ENCODE results near the gene FDX2. TPM values are rescaled to one million over a fixed set of nuclear protein-coding genes. Genes with fewer than 3 reads are reported as not detected.

The FDX2 gene
- total and polyA plus RNA-seq, 2 of the 8 experiments (the other 6 are each of a cell fraction or from before 2014, with no cell fraction given), result 27.0 to 64.4 TPM

- no peak overlapping the region for H3K4ac ChIP-seq (replicated peaks; ENCODE audit: insufficient read length, low read depth, low read length)
- no peak overlapping the region for H4K91ac ChIP-seq (replicated peaks; ENCODE audit: insufficient read length, low read length)
- peaks cover 0 to 4% of the 10 kb centered on the region in 2 experiments for H4K20me1 ChIP-seq (replicated peaks in 1 of 2; ENCODE audit: control insufficient read depth in 1 of 2, insufficient read depth in 2 of 2, low read length in 2 of 2)
- H2BK120ac ChIP-seq (replicated peaks; ENCODE audit: low read depth, low read length), result no peak overlapping the region
- H3K9me3 ChIP-seq (ENCODE audit: insufficient read depth in 2 of 2, low read depth in 1 of 2, low read length in 1 of 2), result no peaks in the 10 kb centered on the region
- no peak overlapping the region for H3K9ac ChIP-seq (replicated peaks in 1 of 4; ENCODE audit: extremely low read depth in 1 of 4, low read depth in 3 of 4, low read length in 3 of 4)
- 88% methylated on average over 14 of the region's 14 CpGs; no CpG with 5 or more reads in 1 of the 2 experiments for WGBS, 2 experiments (ENCODE audit: extremely low coverage in 1 of 2, insufficient coverage in 1 of 2, insufficient read length in 1 of 2, insufficient replicate concordance in 2 of 2, low coverage in 1 of 2, low lambda C conversion rate in 2 of 2, missing lambda C conversion rate in 1 of 2)
- FAIRE-seq, result no peak
- H2AK5ac ChIP-seq (ENCODE audit: low read depth, low read length), result no peak overlapping the region
- H3K14ac ChIP-seq (ENCODE audit: insufficient read length), result no peak overlapping the region
- ChIA-PET CTCF (ENCODE audit: partially characterized antibody) (interaction anchor here (0.6 to 2.7 kb wide), 10 partner anchors 10 to 89 kb away, joined by 3 to 9 read pairs (median 4); partner anchors contain the start of genes ICAM1, ICAM5, RAVER1 and ZGLP1), POLR2A (ENCODE audit: partially characterized antibody) (interaction anchor here (0.6 to 1.7 kb wide), 3 partner anchors 10 to 28 kb away, joined by 3 to 5 read pairs (median 4); partner anchors contain the start of genes ICAM5 and ZGLP1)
- H3K79me1 ChIP-seq (ENCODE audit: low read depth, low read length), result no peaks in the 10 kb centered on the region
- H3K36me3 ChIP-seq (ENCODE audit: control insufficient read depth in 2 of 4, insufficient read depth in 4 of 4, low read length in 3 of 4), result 0 out of 8 replicates have a peak, but pooled peaks cover 0 to 5% (median 0%) of the 10 kb centered on the region in 4 experiments
- no peak overlapping the region for H2BK5ac ChIP-seq (ENCODE audit: low read depth, low read length)
- no peak overlapping the region for H3K18ac ChIP-seq (ENCODE audit: extremely low read depth, low read length)
- no peak overlapping the region for H2AFZ ChIP-seq (ENCODE audit: low read length)
- H2BK20ac ChIP-seq (ENCODE audit: low read length), result no peak overlapping the region
- no peak for DNase-seq (ENCODE audit: low read depth in 1 of 2, low spot score in 2 of 2)
- peaks cover 2 to 26% (median 22%) of the 10 kb centered on the region in 4 experiments for H3K27me3 ChIP-seq (replicated peaks in 1 of 4; ENCODE audit: control insufficient read depth in 3 of 4, extremely low read depth in 1 of 4, insufficient read depth in 3 of 4, low read length in 3 of 4)
- no peak overlapping the region for H4K8ac ChIP-seq (ENCODE audit: extremely low read depth, insufficient read depth, low read length)
- TF ChIP-seq SAP30 (IDR thresholded peaks at IDR 0.05; ENCODE audit: insufficient read depth, insufficient replicate concordance, low read length), result no peak
- TF ChIP-seq TAF7 (optimal IDR thresholded peaks at IDR 0.05; ENCODE audit: borderline replicate concordance, low read depth, low read length), result no peak
- TF ChIP-seq TEAD4 (IDR thresholded peaks at IDR 0.05; ENCODE audit: low read depth, low read length), result no peak
- TF ChIP-seq HDAC6 (IDR thresholded peaks at IDR 0.05; ENCODE audit: low read depth, low read length), result no peak
- no peak for TF ChIP-seq SP4 (IDR thresholded peaks at IDR 0.05; ENCODE audit: low read length)
- no peak for TF ChIP-seq SIX5 (IDR thresholded peaks at IDR 0.05; ENCODE audit: low read depth, low read length)
- H2BK15ac ChIP-seq (ENCODE audit: low read length), result no peak overlapping the region
- H3K4me1 ChIP-seq (replicated peaks in 1 of 4; ENCODE audit: control insufficient read depth in 3 of 4, insufficient read depth in 4 of 4, low read length in 3 of 4), result peaks cover 0 to 9% (median 2%) of the 10 kb centered on the region in 4 experiments; a peak in 4 of 7 replicates
- H2BK12ac ChIP-seq (ENCODE audit: low read depth, low read length), result no peak overlapping the region
- H4K5ac ChIP-seq (ENCODE audit: insufficient read length, low read depth, low read length), result no peak overlapping the region
- H3K23ac ChIP-seq (ENCODE audit: insufficient read length), result no peak overlapping the region
- no peak overlapping the region for H3K27ac ChIP-seq (ENCODE audit: low read depth, low read length)
- H3K23me2 ChIP-seq (ENCODE audit: low read depth, low read length), result peaks cover 8% of the 10 kb centered on the region; the same call in 1 of the 2 replicates
- H3K79me2 ChIP-seq (ENCODE audit: control insufficient read depth in 1 of 2, insufficient read depth in 2 of 2, low read length in 2 of 2), result no peaks in the 10 kb centered on the region
- H3K4me3 ChIP-seq (ENCODE audit: extremely low read depth in 1 of 4, insufficient read depth in 2 of 4, low read depth in 3 of 4, low read length in 4 of 4), result no peak overlapping the region
- H3K56ac ChIP-seq (replicated peaks; ENCODE audit: insufficient read length, low read depth, low read length), result no peak overlapping the region
- no peak overlapping the region for H3K4me2 ChIP-seq (ENCODE audit: insufficient read depth in 1 of 2, low read depth in 2 of 2, low read length in 2 of 2)
These were observed 16.0 kb downstream of the FDX2 start for GRCh38 chr19:10299545-10300458.
